ENCODE measurements around the gene SELPLG. TPM values are rescaled to one million over a fixed set of nuclear protein-coding genes. Genes with fewer than 3 reads are reported as not detected.

The SELPLG gene
- polyA plus RNA-seq, 4 donors = 1.9 to 3.2 (median 2.4) TPM

DNA sequence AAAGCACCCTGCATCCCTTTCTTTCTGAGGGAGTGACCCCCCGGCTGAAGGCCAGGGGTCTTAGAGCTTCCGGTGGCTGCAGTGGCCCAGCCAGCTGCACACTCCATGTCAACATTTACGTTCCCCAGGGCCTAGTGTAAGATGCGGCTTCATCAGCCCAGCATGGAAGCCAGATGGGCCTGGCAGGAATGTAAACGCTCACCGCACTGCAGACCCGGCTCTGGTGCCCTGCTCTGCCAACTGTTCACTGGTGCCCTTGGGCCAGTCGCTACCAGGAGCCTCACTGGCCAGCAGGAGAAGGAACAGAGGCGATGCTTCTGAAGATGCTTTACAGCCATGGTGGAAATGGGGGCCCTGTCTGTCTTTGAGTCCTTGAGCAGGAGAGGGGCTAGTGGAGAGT lies 27.2 kb downstream of the SELPLG start:
- DNase-seq (ENCODE audit: low read depth in 4 of 4, low spot score in 2 of 4) = no peak

DNA sequence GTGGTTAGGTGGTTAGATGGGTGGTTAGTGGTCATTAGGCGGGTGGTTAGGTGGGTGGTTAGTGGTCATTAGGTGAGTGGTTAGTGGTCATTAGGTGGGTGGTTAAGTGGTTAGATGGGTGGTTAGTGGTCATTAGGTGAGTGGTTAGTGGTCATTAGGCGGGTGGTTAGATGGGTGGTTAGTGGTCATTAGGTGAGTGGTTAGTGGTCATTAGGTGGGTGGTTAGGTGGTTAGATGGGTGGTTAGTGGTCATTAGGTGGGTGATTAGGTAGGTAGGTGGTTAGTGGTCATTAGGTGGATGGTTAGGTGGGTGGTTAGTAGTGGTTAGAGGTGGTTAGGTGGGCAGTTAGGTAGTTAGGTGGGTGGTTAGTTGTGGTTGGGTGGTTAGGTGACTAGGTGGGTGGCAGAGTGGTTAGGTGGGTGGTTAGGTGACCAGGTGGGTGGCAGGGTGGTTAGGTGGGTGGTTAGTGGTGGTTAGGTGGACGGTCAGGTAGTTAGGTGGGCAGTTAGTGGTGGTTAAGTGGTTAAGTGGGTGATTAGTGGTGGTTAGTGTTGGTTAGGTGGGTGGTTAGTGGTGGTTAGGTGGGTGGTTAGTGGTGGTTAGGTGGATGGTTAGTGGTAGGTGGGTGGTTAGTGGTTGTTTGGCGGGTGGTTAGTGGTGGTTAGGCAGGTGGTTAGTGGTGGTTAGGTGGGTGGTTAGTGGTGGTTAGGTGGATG lies 27.8 kb downstream of the SELPLG start:
- DNase-seq (ENCODE audit: low read depth in 4 of 4, low spot score in 2 of 4) = no peak

GRCh38 chr12:108605000-108605689 lies 28.5 kb downstream of the SELPLG start:
- DNase-seq (ENCODE audit: low read depth in 4 of 4, low spot score in 2 of 4) = no peak

GRCh38 chr12:108604208-108604941 lies 29.3 kb downstream of the SELPLG start:
- DNase-seq (ENCODE audit: low read depth in 4 of 4, low spot score in 2 of 4) = no peak

GRCh38 chr12:108603743-108604142 lies 30.0 kb downstream of the SELPLG start:
- no peak for DNase-seq (ENCODE audit: low read depth in 4 of 4, low spot score in 2 of 4)

DNA sequence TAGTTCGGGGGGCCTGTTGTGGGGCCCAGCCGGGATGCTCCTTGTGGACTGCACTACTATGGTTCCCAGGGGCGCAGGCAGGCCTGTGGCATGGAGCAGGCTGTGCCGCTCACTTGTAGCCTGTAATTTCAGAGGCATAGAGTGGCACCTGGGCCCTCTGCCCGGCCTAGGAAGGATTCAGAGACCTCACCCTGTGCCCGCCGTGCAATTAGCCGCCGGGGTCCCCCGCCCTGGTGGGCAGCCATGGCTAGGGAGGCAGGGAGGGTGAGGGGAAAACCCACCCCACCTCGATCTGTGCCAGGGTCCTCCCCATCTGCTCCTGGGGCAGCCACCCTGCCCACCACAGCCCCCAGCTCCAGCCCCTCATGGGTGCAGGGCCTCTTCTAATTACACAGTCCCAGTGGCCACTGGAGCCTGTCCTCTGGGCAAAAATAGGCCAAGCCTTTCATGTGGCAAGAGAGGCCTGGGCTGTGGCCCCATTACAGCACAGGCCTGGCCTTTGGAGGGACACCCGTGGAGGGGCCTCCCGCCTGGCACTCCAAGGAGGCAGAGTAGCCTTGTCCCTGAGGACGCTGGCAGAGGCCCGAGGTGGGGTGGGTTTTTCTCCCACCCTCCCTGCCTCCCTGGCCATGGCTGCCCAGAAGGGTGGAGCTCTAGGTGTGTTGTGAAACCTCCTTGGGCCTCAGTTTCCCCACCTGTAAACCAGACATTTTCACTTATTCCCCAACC lies 30.6 kb downstream of the SELPLG start:
- no peak for DNase-seq (ENCODE audit: low read depth in 4 of 4, low spot score in 2 of 4)

GRCh38 chr12:108602209-108602705 lies 31.4 kb downstream of the SELPLG start:
- no peak for DNase-seq (ENCODE audit: low read depth in 4 of 4, low spot score in 2 of 4)

- no peak for DNase-seq (ENCODE audit: low read depth in 4 of 4, low spot score in 2 of 4)
These were observed 33.0 kb downstream of the SELPLG start for GRCh38 chr12:108600702-108601007.

- no peak for DNase-seq (ENCODE audit: low read depth in 4 of 4, low spot score in 2 of 4)
These were observed 33.6 kb downstream of the SELPLG start for GRCh38 chr12:108599948-108600701.

- DNase-seq (ENCODE audit: low read depth in 4 of 4, low spot score in 2 of 4) = no peak
These were observed 34.2 kb downstream of the SELPLG start for GRCh38 chr12:108599541-108599940.

GRCh38 chr12:108598553-108599250 lies 35.0 kb downstream of the SELPLG start:
- DNase-seq (ENCODE audit: low read depth in 4 of 4, low spot score in 2 of 4) = no peak

DNA sequence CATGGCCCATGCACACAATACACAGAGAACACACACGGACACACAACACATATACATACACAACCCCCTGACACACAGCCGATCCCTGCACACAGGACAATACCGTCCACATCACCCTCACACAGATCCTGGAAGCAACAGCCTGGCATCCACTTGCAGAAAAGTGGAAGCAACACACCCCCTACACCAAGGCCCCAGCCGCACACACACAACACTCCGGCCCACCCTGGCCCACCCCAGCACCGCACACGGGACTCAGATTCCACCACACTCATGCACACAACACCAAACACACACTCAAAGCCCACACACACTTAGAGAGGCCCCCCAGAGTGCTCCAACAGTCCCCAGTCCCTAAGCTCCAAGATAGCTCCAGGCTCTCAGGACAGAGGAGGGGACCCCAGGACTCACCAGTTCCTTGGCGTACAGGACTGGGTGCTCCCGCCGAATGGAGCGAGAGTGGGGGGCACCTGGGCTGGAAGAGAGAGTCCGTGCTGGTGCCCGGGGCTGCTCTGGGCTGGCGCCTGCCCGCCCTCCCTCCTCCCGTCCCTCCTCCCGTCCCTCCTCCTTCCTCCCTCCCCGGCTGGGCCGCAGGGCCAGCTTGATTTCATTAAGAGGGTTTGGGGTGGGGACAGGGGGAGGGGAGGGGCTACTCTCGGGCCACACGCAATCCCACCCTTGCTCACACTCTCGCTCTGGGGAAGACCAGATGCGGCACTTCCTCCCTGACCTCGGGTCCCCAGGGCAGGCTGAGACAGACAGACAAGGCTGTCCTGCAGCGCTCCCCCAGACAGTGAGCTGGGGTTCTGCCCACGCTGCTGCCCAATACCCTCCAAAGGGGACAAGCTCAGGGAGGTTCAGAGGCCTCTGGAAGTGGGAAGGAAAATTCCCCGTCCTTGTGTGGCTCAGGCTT lies 35.9 kb downstream of the SELPLG start, which contains the start of gene TMEM119:
TMEM119 (minus strand) TSS at position 526 of the 913 bp plus-strand sequence. CDS start 5,701 bp downstream, outside the sequence.
- peak in 1 of 4 donors; percentile 48 for DNase-seq (ENCODE audit: low read depth in 4 of 4, low spot score in 2 of 4)

GRCh38 chr12:108596854-108597558 lies 36.7 kb downstream of the SELPLG start:
- DNase-seq (ENCODE audit: low read depth in 4 of 4, low spot score in 2 of 4) = no peak

DNA sequence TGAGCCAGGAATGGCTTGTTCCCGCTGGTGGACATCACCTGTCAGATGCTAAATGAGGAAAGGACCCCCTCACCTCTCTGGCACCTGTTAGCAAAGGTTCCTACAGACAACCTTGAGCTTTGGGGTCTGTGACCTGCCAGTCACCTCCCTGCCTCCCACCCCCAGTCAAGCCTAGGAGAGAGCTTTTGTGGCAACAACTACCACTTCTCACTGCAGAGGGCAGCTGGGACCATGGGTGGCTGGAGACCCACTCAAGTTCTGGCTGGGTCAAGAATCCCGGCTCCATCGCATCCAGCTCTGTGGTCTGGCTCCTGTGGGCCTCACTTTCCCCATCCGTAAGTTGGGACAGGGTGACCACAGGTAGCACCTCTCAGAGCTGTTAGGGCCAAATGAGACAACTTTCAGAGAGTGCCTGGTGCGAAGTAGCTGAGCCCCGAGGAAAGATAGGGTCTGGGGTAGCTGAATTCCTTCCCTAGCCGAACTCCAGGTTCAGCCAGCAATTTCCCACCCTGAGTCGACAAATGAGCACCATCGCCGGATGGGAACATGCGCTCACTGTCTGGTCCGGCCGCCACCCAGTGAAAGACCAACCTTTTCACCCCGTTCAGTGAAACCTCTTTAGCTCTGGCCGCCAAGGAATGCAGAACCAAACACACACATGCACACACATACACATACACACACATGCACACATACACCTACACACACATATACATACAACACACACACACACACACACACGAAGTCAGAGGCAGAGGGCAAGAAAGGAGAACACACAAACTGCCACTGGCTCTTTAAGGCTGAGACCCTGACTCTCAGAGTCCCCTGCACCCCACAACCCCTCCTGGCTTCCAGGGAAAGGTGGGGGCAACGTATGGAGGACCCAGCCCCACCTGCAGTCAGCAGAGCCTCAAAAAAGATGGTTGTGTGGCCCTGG lies 37.7 kb downstream of the SELPLG start:
- DNase-seq (ENCODE audit: low read depth in 4 of 4, low spot score in 2 of 4) = no peak

DNA sequence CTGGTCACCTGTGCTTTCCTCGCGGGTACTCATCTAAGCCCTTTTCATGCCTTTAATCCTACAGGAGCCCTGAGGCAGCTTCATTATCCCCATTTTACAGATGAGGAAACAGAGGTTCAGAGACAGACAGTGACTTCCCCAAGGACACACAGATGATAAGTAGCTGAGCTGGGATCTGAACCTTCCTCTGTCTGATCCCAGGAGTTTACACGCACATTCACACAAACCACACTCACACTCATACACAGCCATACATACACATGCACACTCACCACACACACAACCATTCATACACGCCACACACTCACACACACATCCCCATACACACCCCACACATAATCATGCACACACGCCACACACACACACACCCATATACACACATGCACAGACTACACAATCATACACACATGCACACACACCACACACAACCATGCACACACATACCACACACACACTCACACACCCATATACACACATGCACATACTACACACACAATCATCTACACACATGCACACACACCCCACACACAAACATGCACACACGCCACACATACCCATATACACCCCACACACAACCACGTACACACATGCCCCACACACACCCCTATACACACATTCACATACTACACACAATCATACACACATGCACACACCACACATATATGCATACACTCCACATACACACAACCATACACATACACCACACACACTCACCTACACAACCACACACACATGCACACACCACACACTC lies 38.6 kb downstream of the SELPLG start:
- DNase-seq (ENCODE audit: low read depth in 4 of 4, low spot score in 2 of 4) = no peak

DNA sequence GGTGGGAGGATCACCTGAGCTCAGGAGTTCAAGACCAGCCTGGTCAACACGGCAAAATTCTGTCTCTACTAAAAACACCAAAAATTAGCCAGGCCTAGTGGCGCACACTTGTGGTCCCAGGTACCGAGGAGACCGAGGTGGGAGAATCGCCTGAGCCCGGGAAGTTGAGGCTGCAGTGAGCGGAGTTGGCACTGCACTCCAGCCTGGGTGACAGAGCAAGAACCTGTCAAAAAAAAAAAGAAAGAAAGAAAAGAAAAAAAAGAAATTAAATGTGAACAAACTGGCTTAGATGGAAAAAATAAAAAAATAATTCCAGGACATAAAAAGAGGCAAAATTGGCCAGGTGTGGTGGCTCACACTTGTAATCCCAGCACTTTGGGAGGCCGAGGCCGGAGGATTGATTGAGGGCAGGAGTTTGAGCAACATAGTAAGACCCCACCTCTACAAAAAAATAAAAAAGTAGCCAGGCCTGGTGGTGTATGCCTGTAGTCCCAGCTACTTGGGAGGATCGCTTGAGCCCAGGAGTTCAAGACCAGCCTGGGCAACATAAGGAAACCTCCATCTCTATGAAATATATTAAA lies 39.3 kb downstream of the SELPLG start:
- no peak for DNase-seq (ENCODE audit: low read depth in 4 of 4, low spot score in 2 of 4)
